Measurements from ENCODE around the gene WNT3A. TPM values are rescaled to one million over a fixed set of nuclear protein-coding genes. Genes with fewer than 3 reads are reported as not detected.

WNT3A gene
- total RNA-seq, 2 donors from 2014 or later, result not detected

GRCh38 chr1:228089519-228090380 lies 83.0 kb downstream of the WNT3A start:
- DNase-seq (ENCODE audit: low spot score), result no peak
- peaks cover 5% of the 10 kb centered on the region for H3K36me3 ChIP-seq
- H3K27ac ChIP-seq, result peak overlapping the region in 1 of 2 donors; percentile 22
- peaks cover 0 to 87% of the 10 kb centered on the region in 2 donors for H3K4me1 ChIP-seq
- no peaks in the 10 kb centered on the region for H3K27me3 ChIP-seq
- no peak overlapping the region for H3K4me3 ChIP-seq
- no peak for TF ChIP-seq CTCF (IDR thresholded peaks at IDR 0.05)
- peaks cover 0 to 10% of the 10 kb centered on the region in 2 donors for H3K9me3 ChIP-seq

- no peaks in the 10 kb centered on the region for H3K27me3 ChIP-seq
- peak overlapping the region in 1 of 2 donors; percentile 22 for H3K27ac ChIP-seq
- TF ChIP-seq CTCF (IDR thresholded peaks at IDR 0.05), result no peak
- no peak for DNase-seq (ENCODE audit: low spot score)
- peaks cover 0 to 14% of the 10 kb centered on the region in 2 donors for H3K9me3 ChIP-seq
- H3K36me3 ChIP-seq, result peaks cover 5% of the 10 kb centered on the region
- no peak overlapping the region for H3K4me3 ChIP-seq
- peaks cover 0 to 83% of the 10 kb centered on the region in 2 donors for H3K4me1 ChIP-seq
These were observed 83.8 kb downstream of the WNT3A start for GRCh38 chr1:228090613-228091081.

- TF ChIP-seq CTCF (IDR thresholded peaks at IDR 0.05), result no peak
- H3K9me3 ChIP-seq, result peaks cover 0 to 14% of the 10 kb centered on the region in 2 donors
- H3K27ac ChIP-seq, result no peak overlapping the region
- no peak for DNase-seq (ENCODE audit: low spot score)
- H3K36me3 ChIP-seq, result peaks cover 5% of the 10 kb centered on the region
- H3K4me3 ChIP-seq, result no peak overlapping the region
- H3K4me1 ChIP-seq, result peaks cover 0 to 82% of the 10 kb centered on the region in 2 donors
- no peaks in the 10 kb centered on the region for H3K27me3 ChIP-seq
These were observed 84.3 kb downstream of the WNT3A start for GRCh38 chr1:228091084-228091483.

- Histone ChIP-seq H3K36me3 (peaks cover 14% of the 10 kb centered on the region), H3K9me3 (peaks cover 0 to 14% of the 10 kb centered on the region in 2 donors), H3K4me1 (peaks cover 0 to 77% of the 10 kb centered on the region in 2 donors), H3K27me3 (no peaks in the 10 kb centered on the region), H3K4me3 (no peak overlapping the region), H3K27ac (no peak overlapping the region)
- DNase-seq (ENCODE audit: low spot score), result no peak
- TF ChIP-seq CTCF (IDR thresholded peaks at IDR 0.05), result no peak
These were observed 85.7 kb downstream of the WNT3A start for GRCh38 chr1:228092342-228093049.

GRCh38 chr1:228093050-228093906 lies 86.5 kb downstream of the WNT3A start:
- Histone ChIP-seq H3K9me3 (peaks cover 0 to 14% of the 10 kb centered on the region in 2 donors), H3K4me3 (no peak overlapping the region), H3K27me3 (no peaks in the 10 kb centered on the region), H3K36me3 (peaks cover 22% of the 10 kb centered on the region), H3K4me1 (peaks cover 0 to 77% of the 10 kb centered on the region in 2 donors), H3K27ac (no peak overlapping the region)
- no peak for DNase-seq (ENCODE audit: low spot score)
- no peak for TF ChIP-seq CTCF (IDR thresholded peaks at IDR 0.05)

Measured in right atrium auricular region (tissue), 2 donors.